Measurements from ENCODE around the gene KSR1.

DNA sequence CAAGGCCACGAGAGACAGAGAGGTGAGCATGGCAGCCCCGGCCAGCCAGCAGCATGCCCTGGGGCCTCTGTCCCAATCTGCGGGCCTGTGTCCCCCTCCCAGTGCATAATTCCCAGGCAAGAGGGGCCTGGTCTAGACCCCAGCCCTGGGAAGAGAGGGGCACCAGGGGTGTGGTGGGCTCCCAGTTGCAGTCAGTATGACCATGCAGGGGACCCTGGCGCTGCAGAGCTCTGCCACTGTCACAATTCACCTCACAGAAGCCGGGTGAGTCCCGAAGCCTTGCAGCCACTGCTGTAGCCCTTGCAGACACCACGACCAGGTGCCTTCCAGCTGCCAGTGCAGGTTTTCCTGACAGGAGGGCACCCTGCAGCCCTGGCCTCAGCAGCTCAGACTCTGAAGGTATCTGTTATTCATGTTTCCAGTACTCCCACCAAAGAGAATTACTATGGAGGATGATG, 25.8 kb upstream of the KSR1 start:
- no peak for TF ChIP-seq CTCF (IDR thresholded peaks at IDR 0.05; ENCODE audit: insufficient read depth, low read depth, low read length)
- no peak for TF ChIP-seq EZH2 (IDR thresholded peaks at IDR 0.05; ENCODE audit: insufficient read depth, low read length)
